Measurements from ENCODE around the gene ADAP1.

Gene ADAP1

DNA sequence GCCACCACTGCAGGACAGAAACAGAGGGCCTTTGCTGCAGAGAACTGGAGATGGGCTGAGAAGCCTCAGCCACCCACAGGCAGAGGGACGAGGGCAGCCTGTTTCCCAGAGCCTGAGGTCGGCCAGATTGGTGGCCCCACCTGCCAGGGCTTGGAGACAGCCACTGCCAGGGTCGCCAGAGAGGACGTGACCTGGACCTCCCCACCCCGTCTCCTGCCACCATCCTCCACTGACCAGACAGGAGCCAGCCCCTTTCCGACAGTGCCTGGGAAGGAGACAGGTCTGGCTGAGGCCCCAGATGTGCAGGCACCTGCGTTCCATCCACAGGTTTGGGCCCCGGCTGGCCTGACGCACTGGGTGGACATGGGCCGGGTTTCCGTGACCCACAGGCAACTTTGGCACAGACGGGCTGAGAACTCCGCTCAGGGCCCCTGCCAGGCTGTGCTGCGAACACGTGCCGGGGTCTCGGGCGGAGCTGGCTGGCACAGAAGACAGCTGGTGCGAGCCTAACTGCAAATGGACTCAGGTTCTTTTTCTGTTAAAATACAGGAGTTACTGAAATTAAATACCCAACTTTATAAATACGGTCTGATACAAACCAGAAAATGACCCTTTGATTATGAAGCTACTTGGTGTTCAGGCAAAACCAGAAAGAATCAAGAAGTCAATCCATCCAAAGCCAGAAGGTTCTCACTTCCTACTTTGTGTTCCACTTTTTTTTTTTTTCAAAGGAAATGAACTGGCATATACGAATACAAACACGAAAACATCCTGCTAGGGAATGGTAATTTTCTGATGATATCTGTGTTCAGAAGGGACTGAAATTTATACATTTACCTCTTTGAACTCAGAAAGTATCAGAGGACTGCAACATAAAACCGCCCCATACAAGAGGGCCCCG lies 14.0 kb upstream of the ADAP1 start:
- no peak overlapping the region for H3K4me3 ChIP-seq (ENCODE audit: low read depth, low read length)
- H3K36me3 ChIP-seq (ENCODE audit: control insufficient read depth in 2 of 2, insufficient read depth in 1 of 2, low read length in 2 of 2) = peaks cover 23 to 52% of the 10 kb centered on the region in 2 experiments
- TF ChIP-seq ZNF19 (tag by site-specific recombination; IDR thresholded peaks at IDR 0.05; ENCODE audit: low read depth) (no peak), ZNF138 (tag by site-specific recombination; IDR thresholded peaks at IDR 0.05; ENCODE audit: borderline replicate concordance) (no peak), ZNF140 (tag by site-specific recombination; IDR thresholded peaks at IDR 0.05) (no peak), KLF7 (tag by site-specific recombination; IDR thresholded peaks at IDR 0.05; ENCODE audit: borderline replicate concordance) (no peak), ZSCAN23 (tag by site-specific recombination; IDR thresholded peaks at IDR 0.05) (no peak), ZNF610 (tag by site-specific recombination; IDR thresholded peaks at IDR 0.05; ENCODE audit: borderline replicate concordance) (no peak), SETDB1 (IDR thresholded peaks at IDR 0.05; ENCODE audit: insufficient read length, low read length) (no peak), ZNF155 (tag by site-specific recombination; IDR thresholded peaks at IDR 0.05) (no peak), ZNF146 (tag by site-specific recombination; IDR thresholded peaks at IDR 0.05) (no peak), HOXA7 (CRISPR knock-in tag; IDR thresholded peaks at IDR 0.05; ENCODE audit: borderline replicate concordance) (no peak), ZFHX2 (tag by site-specific recombination; conservative IDR thresholded peaks at IDR 0.05) (no peak), ZNF292 (tag by site-specific recombination; IDR thresholded peaks at IDR 0.05; ENCODE audit: borderline replicate concordance, low read depth) (no peak), ZNF585B (tag by site-specific recombination; IDR thresholded peaks at IDR 0.05) (no peak), ZEB2 (tag by site-specific recombination; IDR thresholded peaks at IDR 0.05) (no peak), ZNF654 (tag by site-specific recombination; IDR thresholded peaks at IDR 0.05; ENCODE audit: low read depth) (no peak), SP7 (tag by site-specific recombination; IDR thresholded peaks at IDR 0.05) (no peak), ZSCAN16 (tag by site-specific recombination; IDR thresholded peaks at IDR 0.05) (no peak)
- TF ChIP-seq, protein P1, sequence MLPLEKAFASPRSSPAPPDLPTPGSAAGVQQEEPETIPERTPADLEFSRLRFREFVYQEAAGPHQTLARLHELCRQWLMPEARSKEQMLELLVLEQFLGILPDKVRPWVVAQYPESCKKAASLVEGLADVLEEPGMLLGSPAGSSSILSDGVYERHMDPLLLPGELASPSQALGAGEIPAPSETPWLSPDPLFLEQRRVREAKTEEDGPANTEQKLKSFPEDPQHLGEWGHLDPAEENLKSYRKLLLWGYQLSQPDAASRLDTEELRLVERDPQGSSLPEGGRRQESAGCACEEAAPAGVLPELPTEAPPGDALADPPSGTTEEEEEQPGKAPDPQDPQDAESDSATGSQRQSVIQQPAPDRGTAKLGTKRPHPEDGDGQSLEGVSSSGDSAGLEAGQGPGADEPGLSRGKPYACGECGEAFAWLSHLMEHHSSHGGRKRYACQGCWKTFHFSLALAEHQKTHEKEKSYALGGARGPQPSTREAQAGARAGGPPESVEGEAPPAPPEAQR (tag by site-specific recombination; IDR thresholded peaks at IDR 0.05) = no peak
- TF ChIP-seq, protein P2, sequence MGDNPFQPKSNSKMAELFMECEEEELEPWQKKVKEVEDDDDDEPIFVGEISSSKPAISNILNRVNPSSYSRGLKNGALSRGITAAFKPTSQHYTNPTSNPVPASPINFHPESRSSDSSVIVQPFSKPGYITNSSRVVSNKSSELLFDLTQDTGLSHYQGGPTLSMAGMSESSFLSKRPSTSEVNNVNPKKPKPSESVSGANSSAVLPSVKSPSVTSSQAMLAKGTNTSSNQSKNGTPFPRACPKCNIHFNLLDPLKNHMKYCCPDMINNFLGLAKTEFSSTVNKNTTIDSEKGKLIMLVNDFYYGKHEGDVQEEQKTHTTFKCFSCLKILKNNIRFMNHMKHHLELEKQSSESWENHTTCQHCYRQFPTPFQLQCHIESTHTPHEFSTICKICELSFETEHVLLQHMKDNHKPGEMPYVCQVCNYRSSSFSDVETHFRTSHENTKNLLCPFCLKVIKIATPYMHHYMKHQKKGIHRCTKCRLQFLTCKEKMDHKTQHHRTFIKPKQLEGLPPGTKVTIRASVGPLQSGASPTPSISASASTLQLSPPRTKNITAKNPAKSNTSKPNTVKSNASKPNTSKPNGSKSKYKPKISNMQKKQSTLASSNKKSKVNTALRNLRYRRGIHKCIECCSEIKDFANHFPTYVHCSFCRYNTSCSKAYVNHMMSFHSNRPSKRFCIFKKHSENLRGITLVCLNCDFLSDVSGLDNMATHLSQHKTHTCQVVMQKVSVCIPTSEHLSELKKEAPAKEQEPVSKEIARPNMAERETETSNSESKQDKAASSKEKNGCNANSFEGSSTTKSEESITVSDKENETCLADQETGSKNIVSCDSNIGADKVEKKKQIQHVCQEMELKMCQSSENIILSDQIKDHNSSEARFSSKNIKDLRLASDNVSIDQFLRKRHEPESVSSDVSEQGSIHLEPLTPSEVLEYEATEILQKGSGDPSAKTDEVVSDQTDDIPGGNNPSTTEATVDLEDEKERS (tag by site-specific recombination; IDR thresholded peaks at IDR 0.05) = no peak
- TF ChIP-seq, protein P3, sequence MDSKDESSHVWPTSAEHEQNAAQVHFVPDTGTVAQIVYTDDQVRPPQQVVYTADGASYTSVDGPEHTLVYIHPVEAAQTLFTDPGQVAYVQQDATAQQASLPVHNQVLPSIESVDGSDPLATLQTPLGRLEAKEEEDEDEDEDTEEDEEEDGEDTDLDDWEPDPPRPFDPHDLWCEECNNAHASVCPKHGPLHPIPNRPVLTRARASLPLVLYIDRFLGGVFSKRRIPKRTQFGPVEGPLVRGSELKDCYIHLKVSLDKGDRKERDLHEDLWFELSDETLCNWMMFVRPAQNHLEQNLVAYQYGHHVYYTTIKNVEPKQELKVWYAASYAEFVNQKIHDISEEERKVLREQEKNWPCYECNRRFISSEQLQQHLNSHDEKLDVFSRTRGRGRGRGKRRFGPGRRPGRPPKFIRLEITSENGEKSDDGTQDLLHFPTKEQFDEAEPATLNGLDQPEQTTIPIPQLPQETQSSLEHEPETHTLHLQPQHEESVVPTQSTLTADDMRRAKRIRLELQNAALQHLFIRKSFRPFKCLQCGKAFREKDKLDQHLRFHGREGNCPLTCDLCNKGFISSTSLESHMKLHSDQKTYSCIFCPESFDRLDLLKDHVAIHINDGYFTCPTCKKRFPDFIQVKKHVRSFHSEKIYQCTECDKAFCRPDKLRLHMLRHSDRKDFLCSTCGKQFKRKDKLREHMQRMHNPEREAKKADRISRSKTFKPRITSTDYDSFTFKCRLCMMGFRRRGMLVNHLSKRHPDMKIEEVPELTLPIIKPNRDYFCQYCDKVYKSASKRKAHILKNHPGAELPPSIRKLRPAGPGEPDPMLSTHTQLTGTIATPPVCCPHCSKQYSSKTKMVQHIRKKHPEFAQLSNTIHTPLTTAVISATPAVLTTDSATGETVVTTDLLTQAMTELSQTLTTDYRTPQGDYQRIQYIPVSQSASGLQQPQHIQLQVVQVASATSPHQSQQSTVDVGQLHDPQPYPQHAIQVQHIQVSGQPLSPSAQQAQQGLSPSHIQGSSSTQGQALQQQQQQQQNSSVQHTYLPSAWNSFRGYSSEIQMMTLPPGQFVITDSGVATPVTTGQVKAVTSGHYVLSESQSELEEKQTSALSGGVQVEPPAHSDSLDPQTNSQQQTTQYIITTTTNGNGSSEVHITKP (tag by site-specific recombination; IDR thresholded peaks at IDR 0.05) = no peak
- POLR2A ChIA-PET = no interaction called here
- H3K9me3 ChIP-seq (ENCODE audit: control insufficient read depth, insufficient read depth, low read depth, low read length) = no peaks in the 10 kb centered on the region
- H3K4me1 ChIP-seq (ENCODE audit: control insufficient read depth, insufficient read depth, low read length) = no peaks in the 10 kb centered on the region
- CTCF ChIA-PET = interaction anchor here (0.6 kb wide), 1 partner anchor 15 kb away, joined by 4 read pairs; no protein-coding TSS in a partner anchor
- H3K27ac ChIP-seq (ENCODE audit: extremely low read depth, low read depth, low read length) = no peak overlapping the region
